ENCODE results near the gene ABCA3. TPM values are rescaled to one million over a fixed set of nuclear protein-coding genes. Genes with fewer than 3 reads are reported as not detected.

Gene ABCA3
- total and polyA plus RNA-seq, 2 of the 8 experiments (the other 6 are each of a cell fraction or from before 2014, with no cell fraction given), result 5.7 to 7.9 TPM

DNA sequence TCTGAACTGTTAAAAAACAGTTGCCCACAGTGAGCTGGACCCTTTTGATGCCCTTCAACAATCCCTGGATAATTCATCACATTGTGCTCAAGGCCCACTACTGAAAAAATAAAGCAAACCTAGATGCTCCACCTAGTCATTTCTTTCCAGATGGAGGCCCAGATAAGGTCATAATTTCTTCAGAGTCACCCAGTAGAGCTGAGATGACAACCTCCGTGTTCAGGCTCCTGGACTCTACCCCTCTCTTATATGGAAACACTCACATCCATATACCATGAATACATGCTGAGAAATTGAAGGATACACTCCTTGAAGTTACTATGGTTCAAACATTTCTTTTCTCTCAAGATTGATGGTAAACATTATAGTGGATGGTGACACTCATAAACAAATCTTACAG is 2.7 kb upstream of the ABCA3 start:
- CTCF ChIA-PET (ENCODE audit: partially characterized antibody), result interaction anchor here (0.5 to 2.4 kb wide), 8 partner anchors 18 to 148 kb away, joined by 3 to 5 read pairs (median 3); no protein-coding TSS in a partner anchor
- TF ChIP-seq CTCF (IDR thresholded peaks at IDR 0.05; ENCODE audit: control extremely low read depth in 1 of 3, insufficient read depth in 1 of 3, low read depth in 1 of 3, low read length in 3 of 3), result no peak
- TF ChIP-seq PHF8 (conservative IDR thresholded peaks at IDR 0.05; ENCODE audit: low read depth, low read length), result no peak
- TF ChIP-seq YY1 (IDR thresholded peaks at IDR 0.05; ENCODE audit: low read depth, low read length), result no peak
- TF ChIP-seq TAF1 (IDR thresholded peaks at IDR 0.05; ENCODE audit: low read depth, low read length), result no peak
- no peak for TF ChIP-seq GABPA (IDR thresholded peaks at IDR 0.05; ENCODE audit: borderline replicate concordance, insufficient read depth, low read length)
- no peak for TF ChIP-seq BRCA1 (IDR thresholded peaks at IDR 0.05; ENCODE audit: low read depth, low read length)
- no peak for TF ChIP-seq GTF2F1 (IDR thresholded peaks at IDR 0.05; ENCODE audit: borderline replicate concordance, low read depth, low read length)
- no peak for TF ChIP-seq CEBPB (IDR thresholded peaks at IDR 0.05; ENCODE audit: low read depth, low read length)
- no peak for TF ChIP-seq JUN (IDR thresholded peaks at IDR 0.05; ENCODE audit: low read depth, low read length)
- TF ChIP-seq MAFK (IDR thresholded peaks at IDR 0.05; ENCODE audit: low read depth, low read length), result no peak

More for the DNA sequence above, 2.7 kb upstream of the ABCA3 start:
- H3K27ac ChIP-seq (ENCODE audit: low read depth, low read length), result no peak overlapping the region
- no peak overlapping the region for H3K4me3 ChIP-seq (ENCODE audit: extremely low read depth in 1 of 4, insufficient read depth in 2 of 4, low read depth in 3 of 4, low read length in 4 of 4)
- H3K18ac ChIP-seq (ENCODE audit: extremely low read depth, low read length), result no peak overlapping the region
- no peak overlapping the region for H2BK120ac ChIP-seq (replicated peaks; ENCODE audit: low read depth, low read length)
- H3K4ac ChIP-seq (replicated peaks; ENCODE audit: insufficient read length, low read depth, low read length), result no peak overlapping the region
- H3K36me3 ChIP-seq (ENCODE audit: control insufficient read depth in 2 of 4, insufficient read depth in 4 of 4, low read length in 3 of 4), result peaks cover 0 to 5% (median 0%) of the 10 kb centered on the region in 4 experiments; a peak in 1 of 8 replicates
- H4K91ac ChIP-seq (replicated peaks; ENCODE audit: insufficient read length, low read length), result no peak overlapping the region
- H2AFZ ChIP-seq (ENCODE audit: low read length), result no peak overlapping the region
- H3K9ac ChIP-seq (replicated peaks in 1 of 4; ENCODE audit: extremely low read depth in 1 of 4, low read depth in 3 of 4, low read length in 3 of 4), result no peak overlapping the region
- peaks cover 8% of the 10 kb centered on the region; the same call in 1 of the 2 replicates for H3K23me2 ChIP-seq (ENCODE audit: low read depth, low read length)
- H2BK15ac ChIP-seq (ENCODE audit: low read length), result no peak overlapping the region
- H3K23ac ChIP-seq (ENCODE audit: insufficient read length), result no peak overlapping the region
- H3K14ac ChIP-seq (ENCODE audit: insufficient read length), result no peak overlapping the region
- FAIRE-seq, result no peak
- H2AK5ac ChIP-seq (ENCODE audit: low read depth, low read length), result no peak overlapping the region
- H3K4me2 ChIP-seq (ENCODE audit: insufficient read depth in 1 of 2, low read depth in 2 of 2, low read length in 2 of 2), result no peak overlapping the region
- WGBS, 2 experiments (ENCODE audit: extremely low coverage in 1 of 2, insufficient coverage in 1 of 2, insufficient read length in 1 of 2, insufficient replicate concordance in 2 of 2, low coverage in 1 of 2, low lambda C conversion rate in 2 of 2, missing lambda C conversion rate in 1 of 2), result 87% methylated on average over 1 of the region's 1 CpG; no CpG with 5 or more reads in 1 of the 2 experiments
- no peaks in the 10 kb centered on the region for H3K79me1 ChIP-seq (ENCODE audit: low read depth, low read length)
- DNase-seq (ENCODE audit: low read depth in 1 of 2, low spot score in 2 of 2), result no peak
- H4K8ac ChIP-seq (ENCODE audit: extremely low read depth, insufficient read depth, low read length), result no peak overlapping the region
- H4K5ac ChIP-seq (ENCODE audit: insufficient read length, low read depth, low read length), result no peak overlapping the region
- no peak overlapping the region for H2BK12ac ChIP-seq (ENCODE audit: low read depth, low read length)
- peaks cover 0 to 2% of the 10 kb centered on the region in 2 experiments for H4K20me1 ChIP-seq (replicated peaks in 1 of 2; ENCODE audit: control insufficient read depth in 1 of 2, insufficient read depth in 2 of 2, low read length in 2 of 2)
- peaks cover 11 to 20% (median 19%) of the 10 kb centered on the region in 4 experiments for H3K27me3 ChIP-seq (replicated peaks in 1 of 4; ENCODE audit: control insufficient read depth in 3 of 4, extremely low read depth in 1 of 4, insufficient read depth in 3 of 4, low read length in 3 of 4)
- no peak overlapping the region for H3K56ac ChIP-seq (replicated peaks; ENCODE audit: insufficient read length, low read depth, low read length)
- POLR2A ChIA-PET (ENCODE audit: partially characterized antibody), result interaction anchor here (0.7 to 1.3 kb wide), 3 partner anchors 9 to 85 kb away, joined by 3 read pairs; no protein-coding TSS in a partner anchor
- no peaks in the 10 kb centered on the region for H3K79me2 ChIP-seq (ENCODE audit: control insufficient read depth in 1 of 2, insufficient read depth in 2 of 2, low read length in 2 of 2)
- H2BK5ac ChIP-seq (ENCODE audit: low read depth, low read length), result no peak overlapping the region
- H3K9me3 ChIP-seq (ENCODE audit: insufficient read depth in 2 of 2, low read depth in 1 of 2, low read length in 1 of 2), result peaks cover 0 to 12% of the 10 kb centered on the region in 2 experiments; a peak in 3 of 4 replicates
- H3K4me1 ChIP-seq (replicated peaks in 1 of 4; ENCODE audit: control insufficient read depth in 3 of 4, insufficient read depth in 4 of 4, low read length in 3 of 4), result peaks cover 0 to 3% (median 1%) of the 10 kb centered on the region in 4 experiments; a peak in 2 of 7 replicates
- no peak overlapping the region for H2BK20ac ChIP-seq (ENCODE audit: low read length)

Data from H1 (cell line).